Panc1 (cell line): Measurements from ENCODE around the gene PNPLA2.

Experiments
- POLR2AphosphoS5 ChIP-seq: IDR thresholded peaks from 2 replicates; pipeline ENCODE4 v1.6.1; 2012; ENCODE audit warnings: mild to moderate bottlenecking, low read depth, low read length, moderate library complexity
- TF ChIP-seq, protein P1 (sequence below): fragments of 450-650 bp; IDR thresholded peaks from 2 replicates; pipeline ENCODE4 v1.5.1; 2017; ENCODE audit warnings: mild to moderate bottlenecking

DNA sequence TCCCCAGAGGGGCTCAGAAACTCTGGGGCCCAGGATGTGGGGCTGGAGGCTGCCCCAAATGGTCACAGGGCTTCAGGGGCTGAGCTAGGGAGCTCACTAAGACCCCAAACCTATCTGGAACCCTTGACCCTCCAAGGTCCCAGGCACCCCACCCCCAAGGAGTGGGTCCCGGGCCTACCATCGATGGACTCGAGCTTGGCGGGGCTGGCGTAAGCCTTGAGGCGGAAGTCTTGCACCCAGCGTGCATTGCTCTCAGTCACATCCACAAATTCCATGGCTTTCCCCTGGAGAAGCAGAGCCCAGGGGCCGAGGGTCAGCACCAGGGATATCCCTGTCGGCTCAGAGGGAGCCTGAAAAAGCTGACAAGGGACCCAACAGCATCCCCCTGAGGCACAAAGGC lies 44.9 kb upstream of the PNPLA2 start:
- TF ChIP-seq, protein P1, sequence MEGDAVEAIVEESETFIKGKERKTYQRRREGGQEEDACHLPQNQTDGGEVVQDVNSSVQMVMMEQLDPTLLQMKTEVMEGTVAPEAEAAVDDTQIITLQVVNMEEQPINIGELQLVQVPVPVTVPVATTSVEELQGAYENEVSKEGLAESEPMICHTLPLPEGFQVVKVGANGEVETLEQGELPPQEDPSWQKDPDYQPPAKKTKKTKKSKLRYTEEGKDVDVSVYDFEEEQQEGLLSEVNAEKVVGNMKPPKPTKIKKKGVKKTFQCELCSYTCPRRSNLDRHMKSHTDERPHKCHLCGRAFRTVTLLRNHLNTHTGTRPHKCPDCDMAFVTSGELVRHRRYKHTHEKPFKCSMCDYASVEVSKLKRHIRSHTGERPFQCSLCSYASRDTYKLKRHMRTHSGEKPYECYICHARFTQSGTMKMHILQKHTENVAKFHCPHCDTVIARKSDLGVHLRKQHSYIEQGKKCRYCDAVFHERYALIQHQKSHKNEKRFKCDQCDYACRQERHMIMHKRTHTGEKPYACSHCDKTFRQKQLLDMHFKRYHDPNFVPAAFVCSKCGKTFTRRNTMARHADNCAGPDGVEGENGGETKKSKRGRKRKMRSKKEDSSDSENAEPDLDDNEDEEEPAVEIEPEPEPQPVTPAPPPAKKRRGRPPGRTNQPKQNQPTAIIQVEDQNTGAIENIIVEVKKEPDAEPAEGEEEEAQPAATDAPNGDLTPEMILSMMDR, result no peak
- TF ChIP-seq POLR2AphosphoS5, result no peak
